Naive B cell (primary cell): Measurements from ENCODE around the gene LCE1D. TPM values are rescaled to one million over a fixed set of nuclear protein-coding genes. Genes with fewer than 3 reads are reported as not detected.

Source experiments
- ATAC-seq, 2 donors: fragments of 150-1000 bp; cut with Tn5 transposase; 2 replicates each; pipeline ENCODE4 v1.10.0; 2021; ENCODE audit warnings: low read depth in 2 of 2, mild to moderate bottlenecking in 2 of 2, moderate library complexity in 2 of 2
- DNase-seq: peaks from one replicate; pipeline ENCODE4 v3.0.0; 2022
- H3K27ac Mint-ChIP-seq, 6 donors: one replicate each; pipeline ENCODE4 v1.8.0; 2020 to 2022; ENCODE audit warnings: mild to moderate bottlenecking in 6 of 6, mixed read lengths in 6 of 6, moderate library complexity in 5 of 6, inconsistent platforms in 2 of 6
- H3K27me3 Mint-ChIP-seq, 3 donors: one replicate each; pipeline ENCODE4 v1.8.0; 2021 to 2022; ENCODE audit warnings: mixed read lengths in 3 of 3, mild to moderate bottlenecking in 1 of 3
- H3K36me3 Mint-ChIP-seq, 2 donors: one replicate each; pipeline ENCODE4 v1.8.0; 2020 to 2022; ENCODE audit warnings: mixed read lengths in 2 of 2, inconsistent platforms in 1 of 2, mild to moderate bottlenecking in 1 of 2
- H3K4me1 Mint-ChIP-seq, 3 donors: one replicate each; pipeline ENCODE4 v1.8.0; 2020 to 2022; ENCODE audit warnings: mixed read lengths in 3 of 3, inconsistent platforms in 1 of 3, mild to moderate bottlenecking in 1 of 3, moderate library complexity in 1 of 3
- H3K4me3 Mint-ChIP-seq, 8 donors: one replicate each; pipeline ENCODE4 v1.8.0; 2020 to 2022; ENCODE audit warnings: mild to moderate bottlenecking in 8 of 8, mixed read lengths in 8 of 8, moderate library complexity in 8 of 8, inconsistent platforms in 2 of 8
- H3K9me3 Mint-ChIP-seq, 7 donors: one replicate each; pipeline ENCODE4 v1.8.0; 2020 to 2022; ENCODE audit warnings: mixed read lengths in 7 of 7, mild to moderate bottlenecking in 5 of 7, inconsistent platforms in 2 of 7, moderate library complexity in 1 of 7
- polyA plus RNA-seq, 6 donors: library from polyadenylated mRNA; unstranded; fragments of 300-500 nt; fragmentation: Illumina TruSeq; gene quantifications; one replicate each; pipeline ENCODE4 v1.2.3, GENCODE V29; 2021; ENCODE audit warnings: low read depth in 6 of 6

The LCE1D gene
- polyA plus RNA-seq: not detected

GRCh38 chr1:152796421-152796820, at the start of gene LCE1D:
Gene LCE1D (plus strand): TSS chr1:152796721. CDS start chr1:152797795, 1,074 bp downstream.
- H3K9me3 Mint-ChIP-seq: peaks cover 0 to 11% (median 0%) of the 10 kb centered on the region in 7 donors
- no peak within 1 kb of the TSS for H3K27ac Mint-ChIP-seq
- H3K27me3 Mint-ChIP-seq: peaks cover 9 to 14% (median 14%) of the 10 kb centered on the region in 3 donors
- DNase-seq (no peak), ATAC-seq (no peak)
- no peaks in the 10 kb centered on the region for H3K4me1 Mint-ChIP-seq
- H3K4me3 Mint-ChIP-seq: no peak within 1 kb of the TSS
- no peaks in the 10 kb centered on the region for H3K36me3 Mint-ChIP-seq

- Mint-ChIP-seq H3K27ac (no peak overlapping the region), H3K9me3 (peaks cover 0 to 9% (median 0%) of the 10 kb centered on the region in 7 donors), H3K4me1 (no peaks in the 10 kb centered on the region), H3K27me3 (peaks cover 31 to 59% (median 45%) of the 10 kb centered on the region in 3 donors), H3K36me3 (no peaks in the 10 kb centered on the region), H3K4me3 (no peak overlapping the region)
- ATAC-seq (no peak), DNase-seq (no peak)
Measured at GRCh38 chr1:152747831-152748230, 48.7 kb upstream of the LCE1D start.

- H3K27ac Mint-ChIP-seq: no peak overlapping the region
- H3K36me3 Mint-ChIP-seq: no peaks in the 10 kb centered on the region
- H3K4me1 Mint-ChIP-seq: no peaks in the 10 kb centered on the region
- H3K9me3 Mint-ChIP-seq: no peaks in the 10 kb centered on the region
- DNase-seq (no peak), ATAC-seq (no peak)
- no peak overlapping the region for H3K4me3 Mint-ChIP-seq
- H3K27me3 Mint-ChIP-seq: peaks cover 36 to 50% (median 45%) of the 10 kb centered on the region in 3 donors
Measured at GRCh38 chr1:152752225-152752624, 44.3 kb upstream of the LCE1D start.

GRCh38 chr1:152753586-152753985, 42.9 kb upstream of the LCE1D start:
- no peak for ATAC-seq
- H3K36me3 Mint-ChIP-seq: no peaks in the 10 kb centered on the region
- H3K27me3 Mint-ChIP-seq: peaks cover 35 to 50% (median 49%) of the 10 kb centered on the region in 3 donors
- no peak overlapping the region for H3K4me3 Mint-ChIP-seq
- no peak for DNase-seq
- no peaks in the 10 kb centered on the region for H3K9me3 Mint-ChIP-seq
- H3K27ac Mint-ChIP-seq: no peak overlapping the region
- no peaks in the 10 kb centered on the region for H3K4me1 Mint-ChIP-seq

GRCh38 chr1:152756872-152757271, 39.6 kb upstream of the LCE1D start:
- ATAC-seq (no peak), DNase-seq (no peak)
- Mint-ChIP-seq H3K4me3 (no peak overlapping the region), H3K4me1 (no peaks in the 10 kb centered on the region), H3K36me3 (no peaks in the 10 kb centered on the region), H3K27me3 (peaks cover 35 to 53% (median 47%) of the 10 kb centered on the region in 3 donors), H3K27ac (no peak overlapping the region), H3K9me3 (no peaks in the 10 kb centered on the region)

- Mint-ChIP-seq H3K9me3 (no peaks in the 10 kb centered on the region), H3K4me3 (no peak within 1 kb of the TSS), H3K4me1 (no peaks in the 10 kb centered on the region), H3K27ac (peak within 1 kb of the TSS in 1 of 6 donors; percentile 53), H3K36me3 (no peaks in the 10 kb centered on the region), H3K27me3 (peaks cover 32 to 47% (median 42%) of the 10 kb centered on the region in 3 donors)
- no peak for ATAC-seq
- no peak for DNase-seq
Measured at GRCh38 chr1:152757747-152758146, 38.8 kb upstream of the LCE1D start, which contains the start of gene KPRP. Gene KPRP (plus strand): TSS chr1:152758025. CDS start chr1:152759589, 1,564 bp downstream.

- H3K27me3 Mint-ChIP-seq: peaks cover 29 to 42% (median 42%) of the 10 kb centered on the region in 3 donors
- ATAC-seq: no peak
- DNase-seq: no peak
- no peaks in the 10 kb centered on the region for H3K4me1 Mint-ChIP-seq
- no peaks in the 10 kb centered on the region for H3K36me3 Mint-ChIP-seq
- H3K4me3 Mint-ChIP-seq: no peak overlapping the region
- H3K9me3 Mint-ChIP-seq: no peaks in the 10 kb centered on the region
- H3K27ac Mint-ChIP-seq: no peak overlapping the region
Measured at GRCh38 chr1:152758636-152759035, 37.9 kb upstream of the LCE1D start.

GRCh38 chr1:152759453-152760173, 36.9 kb upstream of the LCE1D start:
- Mint-ChIP-seq H3K4me1 (no peaks in the 10 kb centered on the region), H3K9me3 (no peaks in the 10 kb centered on the region), H3K36me3 (no peaks in the 10 kb centered on the region), H3K27me3 (peaks cover 21 to 42% (median 40%) of the 10 kb centered on the region in 3 donors), H3K27ac (no peak overlapping the region), H3K4me3 (no peak overlapping the region)
- ATAC-seq (no peak), DNase-seq (no peak)

- Mint-ChIP-seq H3K27me3 (peaks cover 20 to 45% (median 34%) of the 10 kb centered on the region in 3 donors), H3K36me3 (no peaks in the 10 kb centered on the region), H3K4me3 (no peak overlapping the region), H3K4me1 (no peaks in the 10 kb centered on the region), H3K9me3 (no peaks in the 10 kb centered on the region), H3K27ac (peak overlapping the region in 2 of 6 donors; percentile 60 to 81)
- no peak for ATAC-seq
- no peak for DNase-seq
Measured at GRCh38 chr1:152760551-152761190, 35.9 kb upstream of the LCE1D start.

- no peaks in the 10 kb centered on the region for H3K4me1 Mint-ChIP-seq
- H3K27ac Mint-ChIP-seq: peak overlapping the region in 2 of 6 donors; percentile 40 to 81
- H3K36me3 Mint-ChIP-seq: no peaks in the 10 kb centered on the region
- peaks cover 25 to 45% (median 26%) of the 10 kb centered on the region in 3 donors for H3K27me3 Mint-ChIP-seq
- peak overlapping the region in 1 of 8 donors; percentile 0 for H3K4me3 Mint-ChIP-seq
- ATAC-seq (no peak), DNase-seq (no peak)
- H3K9me3 Mint-ChIP-seq: no peaks in the 10 kb centered on the region
Measured at GRCh38 chr1:152761609-152762213, 34.8 kb upstream of the LCE1D start.

GRCh38 chr1:152768847-152769533, 27.5 kb upstream of the LCE1D start:
- no peak for ATAC-seq
- Mint-ChIP-seq H3K4me1 (no peaks in the 10 kb centered on the region), H3K4me3 (peak overlapping the region in 1 of 8 donors; percentile 42), H3K36me3 (no peaks in the 10 kb centered on the region), H3K9me3 (peaks cover 0 to 8% (median 5%) of the 10 kb centered on the region in 7 donors), H3K27ac (no peak overlapping the region), H3K27me3 (peaks cover 10 to 30% (median 25%) of the 10 kb centered on the region in 3 donors)
- DNase-seq: no peak

GRCh38 chr1:152770411-152770810, 26.1 kb upstream of the LCE1D start:
- no peaks in the 10 kb centered on the region for H3K4me1 Mint-ChIP-seq
- H3K27ac Mint-ChIP-seq: peak overlapping the region in 2 of 6 donors; percentile 8 to 50
- H3K36me3 Mint-ChIP-seq: no peaks in the 10 kb centered on the region
- H3K4me3 Mint-ChIP-seq: no peak overlapping the region
- peaks cover 19 to 38% (median 24%) of the 10 kb centered on the region in 3 donors for H3K27me3 Mint-ChIP-seq
- peaks cover 0 to 11% (median 7%) of the 10 kb centered on the region in 7 donors for H3K9me3 Mint-ChIP-seq
- ATAC-seq (no peak), DNase-seq (no peak)

- Mint-ChIP-seq H3K27me3 (peaks cover 26 to 44% (median 44%) of the 10 kb centered on the region in 3 donors), H3K4me1 (no peaks in the 10 kb centered on the region), H3K27ac (no peak within 1 kb of the TSS), H3K4me3 (no peak within 1 kb of the TSS), H3K9me3 (peaks cover 0 to 14% (median 7%) of the 10 kb centered on the region in 7 donors), H3K36me3 (no peaks in the 10 kb centered on the region)
- DNase-seq (no peak), ATAC-seq (no peak)
Measured at GRCh38 chr1:152774875-152775274, 21.6 kb upstream of the LCE1D start, which contains the start of gene LCE1F. Gene LCE1F (plus strand): TSS chr1:152775140. CDS start chr1:152776372, 1,232 bp downstream.
